Cortex of kidney (tissue), 1 donor: ENCODE data around the gene ENTPD1.
"Not testable (repeated sequence)": the region's sequence is repeated elsewhere in the genome, so short reads cannot be mapped to it uniquely, and the experiment has no call there.

Source experiments
- DNase-seq: peaks from one replicate; lab custom pipeline; 2025; lab: John Stamatoyannopoulos, UW

ENTPD1 gene

GRCh38 chr10:95794195-95794594 is 38.2 kb downstream of the ENTPD1 start:
- no peak for DNase-seq

- no peak for DNase-seq
Observed at GRCh38 chr10:95795602-95796001, 39.6 kb downstream of the ENTPD1 start.

- DNase-seq = no peak
Observed at GRCh38 chr10:95796504-95796903, 40.5 kb downstream of the ENTPD1 start.

- no peak for DNase-seq
Observed at GRCh38 chr10:95798096-95798855, 42.3 kb downstream of the ENTPD1 start.

- not testable (repeated sequence) for DNase-seq
Observed at GRCh38 chr10:95800286-95800685, 44.3 kb downstream of the ENTPD1 start.

GRCh38 chr10:95806687-95807380 is 50.9 kb downstream of the ENTPD1 start:
- not testable (repeated sequence) for DNase-seq

GRCh38 chr10:95808705-95809308 is 52.8 kb downstream of the ENTPD1 start:
- DNase-seq = not testable (repeated sequence)

GRCh38 chr10:95809370-95810197 is 53.6 kb downstream of the ENTPD1 start:
- DNase-seq = no peak

GRCh38 chr10:95810198-95810976 is 54.4 kb downstream of the ENTPD1 start:
- DNase-seq = no peak

GRCh38 chr10:95813054-95813685 is 57.2 kb downstream of the ENTPD1 start:
- DNase-seq = no peak

- DNase-seq = no peak
Observed at GRCh38 chr10:95814011-95814727, 58.2 kb downstream of the ENTPD1 start.

GRCh38 chr10:95815133-95815532 is 59.2 kb downstream of the ENTPD1 start:
- no peak for DNase-seq

- no peak for DNase-seq
Observed at GRCh38 chr10:95815701-95816240, 59.8 kb downstream of the ENTPD1 start.

- DNase-seq = no peak
Observed at GRCh38 chr10:95818010-95818409, 62.0 kb downstream of the ENTPD1 start.

GRCh38 chr10:95818668-95819067 is 62.7 kb downstream of the ENTPD1 start:
- DNase-seq = no peak

GRCh38 chr10:95819620-95820329 is 63.8 kb downstream of the ENTPD1 start:
- no peak for DNase-seq

- DNase-seq = no peak
Observed at GRCh38 chr10:95820363-95820762, 64.4 kb downstream of the ENTPD1 start.

- DNase-seq = no peak
Observed at GRCh38 chr10:95821720-95822119, 65.8 kb downstream of the ENTPD1 start.

GRCh38 chr10:95830044-95830443 is 74.1 kb downstream of the ENTPD1 start:
- no peak for DNase-seq
